Upper lobe of right lung (tissue), 1 donor: Measurements from ENCODE around the gene PTPRS. TPM values are rescaled to one million over a fixed set of nuclear protein-coding genes. Genes with fewer than 3 reads are reported as not detected.

ENCODE experiments used
- ATAC-seq: fragments of 200-7000 bp; cut with Tn5 transposase; one replicate; pipeline ENCODE4 v1.9.1; 2020; ENCODE audit warnings: mild to moderate bottlenecking, moderate library complexity
- DNase-seq: peaks from one replicate; pipeline ENCODE4 v3.0.0-alpha.2; 2020
- H3K27ac ChIP-seq: fragments of 200-600 bp; one replicate; pipeline ENCODE4 v1.8.0; 2022
- H3K27me3 ChIP-seq: fragments of 200-600 bp; one replicate; pipeline ENCODE4 v1.8.0; 2022; ENCODE audit warnings: mild to moderate bottlenecking
- H3K36me3 ChIP-seq: fragments of 200-600 bp; one replicate; pipeline ENCODE4 v1.8.0; 2022
- H3K4me1 ChIP-seq: fragments of 200-600 bp; one replicate; pipeline ENCODE4 v1.8.0; 2022
- H3K4me3 ChIP-seq: fragments of 200-600 bp; one replicate; pipeline ENCODE4 v1.8.0; 2022; ENCODE audit warnings: mild to moderate bottlenecking
- H3K9me3 ChIP-seq: fragments of 200-600 bp; one replicate; pipeline ENCODE4 v1.8.0; 2022
- intact Hi-C: fragments of 100-400 bp; cut with DNase I; formaldehyde crosslinking; loops from one replicate; pipeline ENCODE4 v1.11.0; 2022
- total RNA-seq: library from RNA; stranded (reverse); fragmentation: NEBNext Ultra II Directional; extraction: Animal tissue kit (Norgen Biotek cat#: 25700); gene quantifications from one replicate; pipeline ENCODE4 v1.2.1, GENCODE V29; 2021
- TF ChIP-seq, protein P1 (sequence below): fragments of 200-600 bp; IDR thresholded peaks from one replicate; pipeline ENCODE4 v1.8.0; 2022; ENCODE audit warnings: antibody characterized with exemption
- donor health status: DM: no; HTN: yes; CAD: no; lungs with severe emphysema.

Gene PTPRS
- total RNA-seq, 1 donor from 2014 or later, result 131 TPM

DNA sequence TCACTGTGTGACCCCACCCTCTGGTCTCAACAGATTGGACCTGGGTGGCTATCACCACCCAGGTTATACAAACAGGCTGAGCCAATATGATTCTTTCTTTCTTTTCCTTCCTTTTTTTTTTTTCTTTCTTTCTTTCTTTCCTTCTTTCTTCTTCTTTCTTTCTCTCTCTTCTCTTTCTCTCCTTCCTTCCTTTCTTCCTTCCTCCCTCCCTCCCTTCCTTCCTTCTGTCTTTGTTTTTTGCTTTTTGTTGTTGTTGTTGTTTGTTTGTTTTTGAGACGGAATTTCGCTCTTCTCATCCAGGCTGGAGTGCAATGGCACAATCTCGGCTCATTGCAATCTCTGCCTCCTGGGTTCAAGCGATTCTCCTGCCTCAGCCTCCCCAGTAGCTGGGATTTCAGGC lies 17.0 kb upstream of the PTPRS start:
- TF ChIP-seq, protein P1, sequence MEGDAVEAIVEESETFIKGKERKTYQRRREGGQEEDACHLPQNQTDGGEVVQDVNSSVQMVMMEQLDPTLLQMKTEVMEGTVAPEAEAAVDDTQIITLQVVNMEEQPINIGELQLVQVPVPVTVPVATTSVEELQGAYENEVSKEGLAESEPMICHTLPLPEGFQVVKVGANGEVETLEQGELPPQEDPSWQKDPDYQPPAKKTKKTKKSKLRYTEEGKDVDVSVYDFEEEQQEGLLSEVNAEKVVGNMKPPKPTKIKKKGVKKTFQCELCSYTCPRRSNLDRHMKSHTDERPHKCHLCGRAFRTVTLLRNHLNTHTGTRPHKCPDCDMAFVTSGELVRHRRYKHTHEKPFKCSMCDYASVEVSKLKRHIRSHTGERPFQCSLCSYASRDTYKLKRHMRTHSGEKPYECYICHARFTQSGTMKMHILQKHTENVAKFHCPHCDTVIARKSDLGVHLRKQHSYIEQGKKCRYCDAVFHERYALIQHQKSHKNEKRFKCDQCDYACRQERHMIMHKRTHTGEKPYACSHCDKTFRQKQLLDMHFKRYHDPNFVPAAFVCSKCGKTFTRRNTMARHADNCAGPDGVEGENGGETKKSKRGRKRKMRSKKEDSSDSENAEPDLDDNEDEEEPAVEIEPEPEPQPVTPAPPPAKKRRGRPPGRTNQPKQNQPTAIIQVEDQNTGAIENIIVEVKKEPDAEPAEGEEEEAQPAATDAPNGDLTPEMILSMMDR, result no peak
- Histone ChIP-seq H3K27me3 (peaks cover 52% of the 10 kb centered on the region), H3K27ac (no peak overlapping the region), H3K9me3 (no peaks in the 10 kb centered on the region), H3K36me3 (no peaks in the 10 kb centered on the region), H3K4me1 (no peaks in the 10 kb centered on the region), H3K4me3 (no peak overlapping the region)
- DNase-seq (no peak), ATAC-seq (no peak)
- intact Hi-C loops, result no loop called here

DNA sequence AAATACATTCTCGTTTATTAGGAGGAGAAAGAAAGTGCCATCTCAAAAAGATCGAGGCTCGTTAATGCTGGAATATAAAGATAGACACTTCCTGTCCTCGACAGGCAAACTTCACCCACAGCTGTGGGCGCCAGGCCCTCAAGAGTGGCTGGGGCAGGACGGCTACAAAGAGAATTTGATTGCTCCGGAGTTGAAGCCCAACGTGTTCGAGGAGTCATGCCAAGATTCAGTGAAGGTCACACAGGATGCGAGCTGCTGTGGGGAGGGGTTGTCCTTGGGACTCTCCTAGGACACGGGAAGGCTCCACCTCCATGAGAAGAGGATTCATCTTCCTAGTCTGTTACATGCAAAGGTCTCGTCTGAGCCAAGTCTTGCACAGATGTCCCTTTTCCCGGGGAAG lies 16.3 kb upstream of the PTPRS start:
- Histone ChIP-seq H3K36me3 (no peaks in the 10 kb centered on the region), H3K9me3 (no peaks in the 10 kb centered on the region), H3K4me3 (no peak overlapping the region), H3K27me3 (peaks cover 52% of the 10 kb centered on the region), H3K27ac (no peak overlapping the region), H3K4me1 (no peaks in the 10 kb centered on the region)
- DNase-seq (no peak), ATAC-seq (no peak)
- TF ChIP-seq, protein P1, result no peak
- intact Hi-C loops, result no loop called here

DNA sequence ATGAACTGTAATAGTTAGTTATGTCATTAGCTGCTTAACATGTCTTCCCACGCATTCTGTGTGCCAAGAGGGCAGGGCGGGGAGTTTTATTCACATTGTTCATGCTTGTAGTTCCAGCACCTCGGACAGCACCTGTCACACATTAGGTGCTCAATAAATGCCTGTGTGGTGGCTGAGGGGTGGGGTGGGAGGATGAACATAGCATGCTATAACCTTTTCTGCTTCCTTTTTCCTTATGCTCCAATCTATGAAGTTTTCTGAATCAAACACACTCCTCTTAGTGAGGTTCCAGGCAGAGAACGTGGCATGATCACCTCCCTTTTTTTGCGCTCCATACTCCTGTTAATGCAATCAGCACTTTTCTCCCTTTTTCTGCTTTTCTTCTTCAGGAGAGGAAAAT lies 15.8 kb upstream of the PTPRS start:
- no peak for ATAC-seq
- no peaks in the 10 kb centered on the region for H3K4me1 ChIP-seq
- H3K36me3 ChIP-seq, result no peaks in the 10 kb centered on the region
- H3K4me3 ChIP-seq, result no peak overlapping the region
- H3K27me3 ChIP-seq, result peaks cover 51% of the 10 kb centered on the region
- intact Hi-C loops, result no loop called here
- H3K27ac ChIP-seq, result no peak overlapping the region
- TF ChIP-seq, protein P1, result no peak
- no peaks in the 10 kb centered on the region for H3K9me3 ChIP-seq
- DNase-seq, result no peak

DNA sequence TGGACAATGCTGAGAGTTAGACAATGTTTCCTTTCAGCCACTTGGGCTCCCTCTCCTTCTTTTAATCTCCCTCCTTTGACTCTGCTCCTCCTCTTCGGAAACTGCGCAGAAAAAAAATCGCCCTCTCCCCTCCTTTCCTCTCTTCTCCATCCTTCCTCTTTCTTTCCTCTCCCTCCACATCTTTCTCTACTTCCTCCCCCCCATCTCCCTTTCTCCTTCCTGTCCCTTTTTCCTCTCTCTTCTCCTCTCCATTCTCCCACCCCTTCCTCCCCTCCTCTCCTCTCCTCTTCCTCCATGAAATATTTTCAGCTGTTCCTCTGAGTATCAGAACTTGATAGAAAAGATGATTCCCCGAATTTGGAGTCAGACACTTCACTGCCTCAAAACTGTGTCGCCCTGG lies 15.1 kb upstream of the PTPRS start:
- Histone ChIP-seq H3K27me3 (peaks cover 45% of the 10 kb centered on the region), H3K27ac (no peak overlapping the region), H3K9me3 (no peaks in the 10 kb centered on the region), H3K4me3 (no peak overlapping the region), H3K4me1 (no peaks in the 10 kb centered on the region), H3K36me3 (no peaks in the 10 kb centered on the region)
- TF ChIP-seq, protein P1, result no peak
- intact Hi-C loops, result no loop called here
- DNase-seq (no peak), ATAC-seq (no peak)

DNA sequence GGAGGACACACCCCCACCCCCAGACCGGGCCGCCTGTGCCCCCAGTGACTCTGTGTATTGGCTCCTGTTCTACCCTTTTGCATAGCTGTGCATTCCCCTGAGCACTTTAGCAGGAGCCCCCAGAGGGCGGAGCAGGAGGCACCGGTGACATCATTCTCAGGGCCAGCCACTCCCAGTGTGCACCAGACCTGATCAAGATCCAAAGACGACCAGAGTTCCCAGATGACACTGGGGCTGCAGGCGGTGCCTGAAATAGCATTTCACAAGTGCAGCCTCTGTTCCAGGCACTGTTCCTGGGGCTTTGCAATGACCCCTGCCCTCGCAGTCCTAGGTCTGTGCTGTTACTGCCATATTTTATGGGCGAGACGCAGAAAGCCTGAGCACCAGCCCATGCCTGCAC lies 14.5 kb upstream of the PTPRS start:
- H3K4me3 ChIP-seq, result no peak overlapping the region
- peaks cover 39% of the 10 kb centered on the region for H3K27me3 ChIP-seq
- H3K9me3 ChIP-seq, result no peaks in the 10 kb centered on the region
- no peaks in the 10 kb centered on the region for H3K4me1 ChIP-seq
- intact Hi-C loops, result no loop called here
- TF ChIP-seq, protein P1, result no peak
- H3K27ac ChIP-seq, result no peak overlapping the region
- ATAC-seq, result peak; percentile 21
- DNase-seq, result no peak
- no peaks in the 10 kb centered on the region for H3K36me3 ChIP-seq

DNA sequence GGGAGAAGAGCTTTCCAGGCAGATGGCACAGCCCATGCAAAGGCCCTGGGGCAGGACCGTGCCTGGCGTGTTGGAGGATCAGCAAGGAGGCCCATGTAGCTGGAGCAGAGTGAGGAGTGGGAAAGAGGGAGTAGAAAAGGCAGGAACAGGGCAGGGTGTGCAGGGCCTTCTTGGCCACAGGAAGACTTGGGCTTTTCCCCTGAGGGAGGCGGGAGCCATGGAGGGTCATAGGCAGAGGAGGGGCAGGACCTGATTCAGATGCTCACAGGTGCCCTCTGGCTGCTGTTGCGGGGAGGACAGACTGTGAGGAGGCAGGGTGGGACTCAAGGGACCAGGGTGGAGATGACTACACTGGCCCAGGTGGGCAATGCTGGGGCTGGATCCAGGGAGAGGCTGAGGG lies 13.8 kb upstream of the PTPRS start:
- no peak overlapping the region for H3K4me3 ChIP-seq
- intact Hi-C loops, result no loop called here
- H3K4me1 ChIP-seq, result no peaks in the 10 kb centered on the region
- ATAC-seq (peak; percentile 28), DNase-seq (no peak)
- no peak overlapping the region for H3K27ac ChIP-seq
- H3K36me3 ChIP-seq, result no peaks in the 10 kb centered on the region
- H3K27me3 ChIP-seq, result peaks cover 38% of the 10 kb centered on the region
- TF ChIP-seq, protein P1, result no peak
- no peaks in the 10 kb centered on the region for H3K9me3 ChIP-seq
